Measurements from ENCODE around the gene KDELR1.

Gene KDELR1

GRCh38 chr19:48418317-48419064, 27.1 kb upstream of the KDELR1 start:
- no peak for TF ChIP-seq ZNF274 (IDR thresholded peaks at IDR 0.05; ENCODE audit: low read depth, low read length)
- no peak for TF ChIP-seq YY1 (IDR thresholded peaks at IDR 0.05; ENCODE audit: insufficient read depth, insufficient read length)
- no peak for TF ChIP-seq SUZ12 (IDR thresholded peaks at IDR 0.05; ENCODE audit: extremely low read depth, insufficient read depth, insufficient read length)
- Histone ChIP-seq H3K27me3 (ENCODE audit: insufficient read depth, insufficient read length) (peaks cover 11% of the 10 kb centered on the region), H3K4me1 (ENCODE audit: insufficient read depth, insufficient read length) (peaks cover 12% of the 10 kb centered on the region), H3K9me3 (ENCODE audit: insufficient read depth, low read length) (no peaks in the 10 kb centered on the region), H3K9ac (ENCODE audit: insufficient read length, low read depth) (peak overlapping the region; percentile 70), H3K36me3 (ENCODE audit: insufficient read depth, insufficient read length, low read length) (peaks cover 6% of the 10 kb centered on the region), H3K4me3 (ENCODE audit: insufficient read length, low read depth) (no peak overlapping the region)
- no peak for DNase-seq (ENCODE audit: low read depth, low spot score)

GRCh38 chr19:48417421-48417820, 26.1 kb upstream of the KDELR1 start:
- TF ChIP-seq YY1 (IDR thresholded peaks at IDR 0.05; ENCODE audit: insufficient read depth, insufficient read length) (no peak), ZNF274 (IDR thresholded peaks at IDR 0.05; ENCODE audit: low read depth, low read length) (no peak), SUZ12 (IDR thresholded peaks at IDR 0.05; ENCODE audit: extremely low read depth, insufficient read depth, insufficient read length) (no peak)
- DNase-seq (ENCODE audit: low read depth, low spot score) = no peak
- Histone ChIP-seq H3K4me3 (ENCODE audit: insufficient read length, low read depth) (no peak overlapping the region), H3K9ac (ENCODE audit: insufficient read length, low read depth) (no peak overlapping the region), H3K9me3 (ENCODE audit: insufficient read depth, low read length) (no peaks in the 10 kb centered on the region), H3K4me1 (ENCODE audit: insufficient read depth, insufficient read length) (peaks cover 12% of the 10 kb centered on the region), H3K36me3 (ENCODE audit: insufficient read depth, insufficient read length, low read length) (peaks cover 6% of the 10 kb centered on the region), H3K27me3 (ENCODE audit: insufficient read depth, insufficient read length) (peaks cover 11% of the 10 kb centered on the region)

GRCh38 chr19:48415806-48416221, 24.5 kb upstream of the KDELR1 start:
- peaks cover 11% of the 10 kb centered on the region for H3K27me3 ChIP-seq (ENCODE audit: insufficient read depth, insufficient read length)
- peaks cover 12% of the 10 kb centered on the region for H3K4me1 ChIP-seq (ENCODE audit: insufficient read depth, insufficient read length)
- peaks cover 6% of the 10 kb centered on the region for H3K36me3 ChIP-seq (ENCODE audit: insufficient read depth, insufficient read length, low read length)
- H3K9me3 ChIP-seq (ENCODE audit: insufficient read depth, low read length) = no peaks in the 10 kb centered on the region
- DNase-seq (ENCODE audit: low read depth, low spot score) = no peak
- peak overlapping the region; percentile 56 for H3K9ac ChIP-seq (ENCODE audit: insufficient read length, low read depth)
- TF ChIP-seq SUZ12 (IDR thresholded peaks at IDR 0.05; ENCODE audit: extremely low read depth, insufficient read depth, insufficient read length) (no peak), YY1 (IDR thresholded peaks at IDR 0.05; ENCODE audit: insufficient read depth, insufficient read length) (no peak), ZNF274 (IDR thresholded peaks at IDR 0.05; ENCODE audit: low read depth, low read length) (no peak)
- H3K4me3 ChIP-seq (ENCODE audit: insufficient read length, low read depth) = no peak overlapping the region

GRCh38 chr19:48415395-48415794, 24.0 kb upstream of the KDELR1 start:
- Histone ChIP-seq H3K4me1 (ENCODE audit: insufficient read depth, insufficient read length) (peaks cover 12% of the 10 kb centered on the region), H3K9me3 (ENCODE audit: insufficient read depth, low read length) (no peaks in the 10 kb centered on the region), H3K36me3 (ENCODE audit: insufficient read depth, insufficient read length, low read length) (peaks cover 6% of the 10 kb centered on the region), H3K4me3 (ENCODE audit: insufficient read length, low read depth) (no peak overlapping the region), H3K27me3 (ENCODE audit: insufficient read depth, insufficient read length) (peaks cover 11% of the 10 kb centered on the region), H3K9ac (ENCODE audit: insufficient read length, low read depth) (peak overlapping the region; percentile 56)
- TF ChIP-seq ZNF274 (IDR thresholded peaks at IDR 0.05; ENCODE audit: low read depth, low read length) (no peak), SUZ12 (IDR thresholded peaks at IDR 0.05; ENCODE audit: extremely low read depth, insufficient read depth, insufficient read length) (no peak), YY1 (IDR thresholded peaks at IDR 0.05; ENCODE audit: insufficient read depth, insufficient read length) (no peak)
- DNase-seq (ENCODE audit: low read depth, low spot score) = peak; percentile 80

DNA sequence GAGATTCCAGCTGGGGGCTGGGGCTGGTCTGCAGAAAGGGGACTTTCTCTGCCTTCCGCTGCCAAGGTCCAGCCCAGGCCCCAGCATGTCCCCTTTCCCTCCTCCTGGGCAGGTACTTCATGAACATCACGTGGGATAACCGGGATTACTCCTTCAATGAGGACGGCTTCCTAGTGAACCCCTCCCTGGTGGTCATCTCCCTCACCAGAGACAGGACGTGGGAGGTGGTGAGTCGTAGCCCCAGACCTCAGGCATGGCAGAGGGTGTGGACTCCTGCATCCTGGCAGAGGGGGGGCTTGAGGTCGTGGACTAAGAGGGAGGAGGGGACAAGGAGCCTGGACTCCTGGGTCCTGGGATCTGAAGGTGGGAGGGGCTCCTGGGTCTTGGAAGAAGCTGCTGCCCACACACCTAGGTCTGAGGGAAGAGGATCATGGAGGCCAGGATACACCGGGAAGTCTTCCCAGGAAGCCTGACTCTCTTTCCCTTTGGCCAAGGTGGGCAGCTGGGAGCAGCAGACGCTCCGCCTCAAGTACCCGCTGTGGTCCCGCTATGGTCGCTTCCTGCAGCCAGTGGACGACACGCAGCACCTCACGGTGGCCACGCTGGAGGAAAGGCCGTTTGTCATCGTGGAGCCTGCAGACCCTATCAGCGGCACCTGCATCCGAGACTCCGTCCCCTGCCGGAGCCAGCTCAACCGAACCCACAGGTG, 22.7 kb upstream of the KDELR1 start:
- Histone ChIP-seq H3K27me3 (ENCODE audit: insufficient read depth, insufficient read length) (peaks cover 11% of the 10 kb centered on the region), H3K4me1 (ENCODE audit: insufficient read depth, insufficient read length) (peaks cover 11% of the 10 kb centered on the region), H3K9ac (ENCODE audit: insufficient read length, low read depth) (peak overlapping the region; percentile 37), H3K36me3 (ENCODE audit: insufficient read depth, insufficient read length, low read length) (peaks cover 6% of the 10 kb centered on the region), H3K9me3 (ENCODE audit: insufficient read depth, low read length) (no peaks in the 10 kb centered on the region), H3K4me3 (ENCODE audit: insufficient read length, low read depth) (peak overlapping the region; percentile 36)
- TF ChIP-seq SUZ12 (IDR thresholded peaks at IDR 0.05; ENCODE audit: extremely low read depth, insufficient read depth, insufficient read length) = no peak
- TF ChIP-seq ZNF274 (IDR thresholded peaks at IDR 0.05; ENCODE audit: low read depth, low read length) = no peak
- no peak for TF ChIP-seq YY1 (IDR thresholded peaks at IDR 0.05; ENCODE audit: insufficient read depth, insufficient read length)
- DNase-seq (ENCODE audit: low read depth, low spot score) = no peak

DNA sequence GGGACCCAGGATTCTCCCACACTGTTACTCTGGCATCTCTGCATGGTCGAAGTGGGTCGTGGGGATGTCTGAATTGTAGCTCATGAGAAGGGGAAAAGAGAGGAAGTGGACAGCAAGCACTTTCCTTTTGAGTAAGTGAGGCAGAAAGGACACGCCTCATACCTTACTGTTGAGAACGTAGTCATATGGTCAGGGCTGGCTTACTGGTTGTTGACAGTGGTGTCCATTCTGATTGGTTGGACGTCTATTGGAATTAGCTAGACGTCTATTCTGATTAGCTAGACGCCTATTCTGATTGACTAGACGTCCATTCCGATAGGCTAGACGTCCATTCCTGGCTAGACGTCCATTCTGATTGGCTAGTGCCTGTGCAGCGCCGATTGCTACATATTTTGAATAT, 14.5 kb upstream of the KDELR1 start:
- Histone ChIP-seq H3K4me3 (ENCODE audit: insufficient read length, low read depth) (no peak overlapping the region), H3K9me3 (ENCODE audit: insufficient read depth, low read length) (no peaks in the 10 kb centered on the region), H3K4me1 (ENCODE audit: insufficient read depth, insufficient read length) (peaks cover 2% of the 10 kb centered on the region), H3K27me3 (ENCODE audit: insufficient read depth, insufficient read length) (no peaks in the 10 kb centered on the region), H3K36me3 (ENCODE audit: insufficient read depth, insufficient read length, low read length) (no peaks in the 10 kb centered on the region), H3K9ac (ENCODE audit: insufficient read length, low read depth) (no peak overlapping the region)
- TF ChIP-seq YY1 (IDR thresholded peaks at IDR 0.05; ENCODE audit: insufficient read depth, insufficient read length) (no peak), SUZ12 (IDR thresholded peaks at IDR 0.05; ENCODE audit: extremely low read depth, insufficient read depth, insufficient read length) (no peak), ZNF274 (IDR thresholded peaks at IDR 0.05; ENCODE audit: low read depth, low read length) (no peak)
- DNase-seq (ENCODE audit: low read depth, low spot score) = no peak

- H3K9ac ChIP-seq (ENCODE audit: insufficient read length, low read depth) = no peak overlapping the region
- peaks cover 2% of the 10 kb centered on the region for H3K4me1 ChIP-seq (ENCODE audit: insufficient read depth, insufficient read length)
- H3K4me3 ChIP-seq (ENCODE audit: insufficient read length, low read depth) = no peak overlapping the region
- H3K27me3 ChIP-seq (ENCODE audit: insufficient read depth, insufficient read length) = no peaks in the 10 kb centered on the region
- no peaks in the 10 kb centered on the region for H3K36me3 ChIP-seq (ENCODE audit: insufficient read depth, insufficient read length, low read length)
- H3K9me3 ChIP-seq (ENCODE audit: insufficient read depth, low read length) = no peaks in the 10 kb centered on the region
- TF ChIP-seq YY1 (IDR thresholded peaks at IDR 0.05; ENCODE audit: insufficient read depth, insufficient read length) = no peak
- TF ChIP-seq ZNF274 (IDR thresholded peaks at IDR 0.05; ENCODE audit: low read depth, low read length) = no peak
- TF ChIP-seq SUZ12 (IDR thresholded peaks at IDR 0.05; ENCODE audit: extremely low read depth, insufficient read depth, insufficient read length) = no peak
- DNase-seq (ENCODE audit: low read depth, low spot score) = no peak
Observed at GRCh38 chr19:48405010-48405659, 13.8 kb upstream of the KDELR1 start.
